ENCODE measurements around the gene BPTF.
"Not testable (repeated sequence)": the region's sequence is repeated elsewhere in the genome, so short reads cannot be mapped to it uniquely, and the experiment has no call there.

The BPTF gene

DNA sequence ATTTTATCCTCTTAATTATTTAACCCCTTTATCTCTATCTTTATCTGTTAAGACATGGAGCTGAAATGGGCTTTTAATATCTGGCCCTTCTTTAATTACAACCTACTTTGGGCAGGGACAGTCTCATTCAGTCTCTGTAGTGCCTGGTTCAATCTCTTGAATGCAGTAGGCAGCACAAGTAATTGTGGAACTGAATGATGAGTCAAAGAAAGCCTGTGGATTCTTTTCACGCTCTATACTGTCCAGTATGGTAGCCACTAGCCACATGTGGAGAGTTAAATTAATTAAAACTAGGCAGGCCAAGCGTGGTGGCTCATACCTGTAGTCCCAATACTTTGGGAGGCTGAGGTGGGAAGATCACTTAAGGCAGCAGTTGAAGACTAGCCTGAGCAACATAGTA is 9.3 kb downstream of the BPTF start:
- WGBS, 2 experiments (ENCODE audit: insufficient coverage in 2 of 2) = 96 to 100% methylated on average over 2 of the region's 2 CpGs
- Histone ChIP-seq H3K9me3 (ENCODE audit: control insufficient read depth, low read length) (no peaks in the 10 kb centered on the region), H3K36me3 (ENCODE audit: control insufficient read depth, insufficient read depth, low read length) (peaks cover 10% of the 10 kb centered on the region), H3K4me3 (ENCODE audit: extremely low read depth, insufficient read depth, low read length, poor library complexity, severe bottlenecking) (no peak overlapping the region), H3K4me1 (ENCODE audit: control insufficient read depth, insufficient read depth, low read length, poor library complexity, severe bottlenecking) (peaks cover 15% of the 10 kb centered on the region), H3K27ac (ENCODE audit: low read depth, low read length, severe bottlenecking) (no peak overlapping the region)

DNA sequence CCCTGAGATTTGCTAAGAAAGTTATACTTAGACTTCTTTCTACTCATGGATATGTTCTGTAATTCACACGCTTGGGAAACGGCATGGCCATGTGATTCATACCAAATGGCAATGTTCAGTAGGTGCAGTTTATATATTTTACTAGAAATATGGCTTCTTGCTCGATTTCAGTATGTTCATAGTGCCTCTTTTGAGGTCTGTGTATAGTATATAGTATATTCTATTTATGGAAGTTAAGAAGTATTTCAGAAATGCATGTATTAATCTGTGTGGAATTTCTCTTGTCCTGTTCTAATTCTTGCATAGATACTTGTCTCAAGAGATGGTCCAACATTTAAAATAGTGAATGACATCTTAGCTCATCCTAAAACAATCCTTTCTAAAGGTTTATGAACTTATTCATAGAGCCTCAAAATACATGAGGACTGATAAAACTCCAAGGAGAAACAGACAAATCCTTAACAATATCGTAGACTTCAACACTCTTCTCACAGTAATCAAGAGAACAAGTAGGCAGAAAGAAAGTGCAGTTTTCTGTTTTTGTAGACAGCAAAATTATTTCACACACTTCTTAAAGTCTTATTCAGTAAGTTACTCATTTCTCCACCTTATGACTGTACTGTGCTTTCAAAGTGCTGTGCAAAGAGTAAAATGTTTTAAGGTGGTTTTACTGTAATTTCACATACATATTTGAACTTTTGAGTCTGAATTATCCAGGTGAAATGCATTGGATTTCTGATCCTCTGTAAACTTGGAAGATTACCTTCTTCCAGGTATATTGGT is 11.1 kb downstream of the BPTF start:
- H3K4me3 ChIP-seq (ENCODE audit: extremely low read depth, insufficient read depth, low read length, poor library complexity, severe bottlenecking) = no peak overlapping the region
- WGBS, 2 experiments (ENCODE audit: insufficient coverage in 2 of 2) = no CpG with 5 or more reads among the region's 4 CpGs
- H3K9me3 ChIP-seq (ENCODE audit: control insufficient read depth, low read length) = no peaks in the 10 kb centered on the region
- peaks cover 10% of the 10 kb centered on the region for H3K36me3 ChIP-seq (ENCODE audit: control insufficient read depth, insufficient read depth, low read length)
- H3K4me1 ChIP-seq (ENCODE audit: control insufficient read depth, insufficient read depth, low read length, poor library complexity, severe bottlenecking) = peaks cover 8% of the 10 kb centered on the region
- H3K27ac ChIP-seq (ENCODE audit: low read depth, low read length, severe bottlenecking) = no peak overlapping the region

DNA sequence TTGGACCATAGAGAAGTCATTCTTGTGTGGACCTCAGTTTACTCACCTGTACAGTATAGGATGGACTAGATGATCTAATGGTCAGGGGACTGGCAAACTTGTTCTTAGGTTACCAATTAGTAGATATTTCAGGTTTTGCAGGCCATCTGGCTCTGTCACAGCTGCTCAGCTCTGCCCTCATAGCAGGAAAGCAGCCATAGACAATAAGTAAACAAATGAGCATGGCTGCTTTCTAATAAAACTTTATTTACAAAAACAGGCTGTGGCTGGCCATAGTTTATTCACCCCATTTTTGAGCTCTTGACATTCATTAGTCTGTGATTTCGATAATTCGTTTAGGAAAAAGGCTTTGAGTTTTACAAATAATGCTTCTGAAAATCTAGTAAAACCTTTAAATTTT is 12.7 kb downstream of the BPTF start:
- peaks cover 5% of the 10 kb centered on the region for H3K36me3 ChIP-seq (ENCODE audit: control insufficient read depth, insufficient read depth, low read length)
- WGBS, 2 experiments (ENCODE audit: insufficient coverage in 2 of 2) = 92% methylated on average over 2 of the region's 2 CpGs; no CpG with 5 or more reads in 1 of the 2 experiments
- H3K4me3 ChIP-seq (ENCODE audit: extremely low read depth, insufficient read depth, low read length, poor library complexity, severe bottlenecking) = no peak overlapping the region
- peaks cover 8% of the 10 kb centered on the region for H3K4me1 ChIP-seq (ENCODE audit: control insufficient read depth, insufficient read depth, low read length, poor library complexity, severe bottlenecking)
- H3K27ac ChIP-seq (ENCODE audit: low read depth, low read length, severe bottlenecking) = no peak overlapping the region
- H3K9me3 ChIP-seq (ENCODE audit: control insufficient read depth, low read length) = no peaks in the 10 kb centered on the region

DNA sequence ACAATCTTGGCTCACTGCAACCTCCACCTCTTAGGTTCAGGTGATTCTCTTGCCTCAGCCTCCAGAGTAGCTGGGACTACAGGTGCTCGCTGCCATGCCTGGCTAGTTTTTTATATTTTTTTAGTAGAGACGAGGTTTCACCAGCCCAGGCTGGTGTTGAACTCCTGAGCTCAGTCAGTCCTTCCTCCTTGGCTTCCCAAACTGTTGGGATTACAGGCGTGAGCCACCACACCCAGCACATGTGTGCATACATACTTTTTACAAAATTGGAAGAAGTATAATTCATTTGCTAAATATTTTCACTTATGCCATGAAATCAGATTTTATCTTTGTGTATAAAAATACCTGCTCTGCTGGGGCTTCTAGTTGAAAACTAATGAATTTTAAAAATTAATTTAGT is 13.2 kb downstream of the BPTF start:
- WGBS, 2 experiments (ENCODE audit: insufficient coverage in 2 of 2) = 92 to 100% methylated on average over 1 to 2 of the region's 3 CpGs
- Histone ChIP-seq H3K27ac (ENCODE audit: low read depth, low read length, severe bottlenecking) (no peak overlapping the region), H3K36me3 (ENCODE audit: control insufficient read depth, insufficient read depth, low read length) (no peaks in the 10 kb centered on the region), H3K4me1 (ENCODE audit: control insufficient read depth, insufficient read depth, low read length, poor library complexity, severe bottlenecking) (peaks cover 8% of the 10 kb centered on the region), H3K9me3 (ENCODE audit: control insufficient read depth, low read length) (no peaks in the 10 kb centered on the region), H3K4me3 (ENCODE audit: extremely low read depth, insufficient read depth, low read length, poor library complexity, severe bottlenecking) (no peak overlapping the region)

DNA sequence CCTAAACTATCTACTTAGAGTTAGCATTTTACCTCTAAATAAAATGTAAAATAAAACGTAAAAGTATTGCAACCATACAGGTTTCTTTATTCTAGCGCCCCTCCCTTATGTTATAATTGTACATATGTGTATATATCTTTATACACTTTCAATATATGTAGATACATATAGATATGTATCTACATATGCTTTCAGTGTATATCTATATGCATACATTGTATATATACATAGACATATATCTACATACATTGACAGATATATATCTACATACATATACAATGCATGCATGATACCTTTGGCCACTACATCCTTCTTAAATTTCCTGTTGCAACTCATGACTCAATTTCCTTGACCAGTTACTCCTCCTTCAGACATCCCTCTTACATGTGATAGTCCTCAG is 16.7 kb downstream of the BPTF start:
- no CpG with 5 or more reads among the region's 2 CpGs for WGBS, 2 experiments (ENCODE audit: insufficient coverage in 2 of 2)
- Histone ChIP-seq H3K9me3 (ENCODE audit: control insufficient read depth, low read length) (no peaks in the 10 kb centered on the region), H3K4me3 (ENCODE audit: extremely low read depth, insufficient read depth, low read length, poor library complexity, severe bottlenecking) (no peak overlapping the region), H3K36me3 (ENCODE audit: control insufficient read depth, insufficient read depth, low read length) (no peaks in the 10 kb centered on the region), H3K4me1 (ENCODE audit: control insufficient read depth, insufficient read depth, low read length, poor library complexity, severe bottlenecking) (no peaks in the 10 kb centered on the region), H3K27ac (ENCODE audit: low read depth, low read length, severe bottlenecking) (no peak overlapping the region)

DNA sequence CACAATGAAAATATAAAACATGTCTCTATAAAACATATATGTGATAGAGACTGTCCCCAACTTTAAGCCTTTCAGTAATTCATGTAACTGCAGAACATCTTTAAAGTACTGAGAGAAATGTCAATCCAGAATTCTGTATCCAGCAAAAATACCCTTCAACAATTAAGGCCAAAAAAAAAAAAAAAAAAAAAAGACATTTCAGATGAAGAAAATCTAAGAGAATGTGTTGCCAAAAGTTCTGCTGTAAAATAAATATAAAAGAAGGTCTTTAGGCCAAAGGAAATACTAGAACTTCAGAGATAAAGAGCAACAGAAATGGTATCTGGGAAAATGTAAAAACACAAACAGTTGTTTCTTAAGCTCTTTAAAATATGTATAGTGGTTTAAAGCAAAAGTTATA is 17.3 kb downstream of the BPTF start:
- no peaks in the 10 kb centered on the region for H3K9me3 ChIP-seq (ENCODE audit: control insufficient read depth, low read length)
- H3K27ac ChIP-seq (ENCODE audit: low read depth, low read length, severe bottlenecking) = no peak overlapping the region
- H3K4me1 ChIP-seq (ENCODE audit: control insufficient read depth, insufficient read depth, low read length, poor library complexity, severe bottlenecking) = no peaks in the 10 kb centered on the region
- no peaks in the 10 kb centered on the region for H3K36me3 ChIP-seq (ENCODE audit: control insufficient read depth, insufficient read depth, low read length)
- no peak overlapping the region for H3K4me3 ChIP-seq (ENCODE audit: extremely low read depth, insufficient read depth, low read length, poor library complexity, severe bottlenecking)

DNA sequence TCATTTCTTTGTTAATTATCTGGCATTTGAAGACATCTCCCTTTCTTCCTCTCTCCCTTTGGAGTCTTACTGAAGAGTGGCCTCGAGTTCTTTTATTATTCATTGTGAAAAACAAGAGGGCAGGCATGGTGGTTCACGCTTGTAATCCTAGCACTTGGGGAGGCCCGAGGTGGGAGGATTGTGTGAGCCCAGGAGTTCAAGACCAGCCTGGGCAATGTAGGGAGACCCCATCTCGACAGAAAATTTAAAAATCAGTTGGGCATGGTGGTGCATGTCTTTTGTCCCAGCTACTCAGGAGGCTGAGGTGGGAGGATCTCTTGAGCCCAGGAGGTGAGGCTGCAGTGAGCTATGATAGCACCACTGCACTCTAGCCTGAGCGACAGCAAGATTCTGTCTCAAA is 20.1 kb downstream of the BPTF start:
- Histone ChIP-seq H3K36me3 (ENCODE audit: control insufficient read depth, insufficient read depth, low read length) (peaks cover 3% of the 10 kb centered on the region), H3K9me3 (ENCODE audit: control insufficient read depth, low read length) (peaks cover 3% of the 10 kb centered on the region), H3K4me1 (ENCODE audit: control insufficient read depth, insufficient read depth, low read length, poor library complexity, severe bottlenecking) (no peaks in the 10 kb centered on the region), H3K4me3 (ENCODE audit: extremely low read depth, insufficient read depth, low read length, poor library complexity, severe bottlenecking) (no peak overlapping the region), H3K27ac (ENCODE audit: low read depth, low read length, severe bottlenecking) (no peak overlapping the region)
- WGBS, 2 experiments (ENCODE audit: insufficient coverage in 2 of 2) = 89 to 95% methylated on average over 3 of the region's 5 CpGs

DNA sequence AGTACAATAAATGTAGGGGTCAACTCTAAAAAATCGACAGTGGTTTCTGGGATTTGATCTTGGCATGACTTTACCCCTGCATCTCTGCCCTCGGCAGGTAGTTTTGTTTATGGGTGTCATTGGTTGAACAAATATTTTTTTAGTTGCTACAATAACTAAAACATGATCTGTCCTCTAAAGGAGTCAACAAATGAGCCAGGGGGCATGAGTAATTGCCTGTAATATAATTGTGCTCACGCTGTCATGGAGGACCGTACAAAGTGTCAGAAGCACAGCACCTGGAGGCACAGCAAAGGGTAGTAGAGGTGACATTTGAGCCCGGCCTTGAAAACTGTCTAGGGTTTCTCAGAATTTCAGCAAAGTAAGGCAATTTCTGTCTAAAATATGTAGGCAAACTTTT is 22.9 kb downstream of the BPTF start:
- not testable (repeated sequence) for H3K4me1 ChIP-seq (ENCODE audit: control insufficient read depth, insufficient read depth, low read length, poor library complexity, severe bottlenecking); H3K4me3 ChIP-seq (ENCODE audit: extremely low read depth, insufficient read depth, low read length, poor library complexity, severe bottlenecking); H3K36me3 ChIP-seq (ENCODE audit: control insufficient read depth, insufficient read depth, low read length); H3K9me3 ChIP-seq (ENCODE audit: control insufficient read depth, low read length); H3K27ac ChIP-seq (ENCODE audit: low read depth, low read length, severe bottlenecking)
- WGBS, 2 experiments (ENCODE audit: insufficient coverage in 2 of 2) = 93 to 97% methylated on average over 3 to 4 of the region's 5 CpGs

DNA sequence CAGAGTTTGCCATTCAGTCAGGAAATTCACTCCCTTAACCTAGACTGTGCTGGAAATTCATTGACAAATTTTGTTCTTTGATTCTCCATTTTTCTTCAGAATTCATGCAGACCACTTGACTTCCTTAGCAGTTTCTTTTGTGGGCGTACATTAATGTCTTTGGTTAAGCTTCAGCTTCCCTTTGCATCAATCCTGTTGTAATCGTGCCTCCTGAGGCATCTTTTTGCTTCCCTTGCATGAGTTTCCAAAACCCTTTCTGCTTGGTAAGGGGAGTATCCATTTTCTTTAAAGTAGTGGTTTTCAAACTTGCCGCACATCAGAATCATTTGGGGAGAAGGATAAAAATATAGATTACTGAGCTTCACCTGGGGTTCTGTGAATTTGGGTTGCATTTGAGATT is 23.5 kb downstream of the BPTF start:
- H3K4me3 ChIP-seq (ENCODE audit: extremely low read depth, insufficient read depth, low read length, poor library complexity, severe bottlenecking); H3K27ac ChIP-seq (ENCODE audit: low read depth, low read length, severe bottlenecking); H3K9me3 ChIP-seq (ENCODE audit: control insufficient read depth, low read length); H3K4me1 ChIP-seq (ENCODE audit: control insufficient read depth, insufficient read depth, low read length, poor library complexity, severe bottlenecking); H3K36me3 ChIP-seq (ENCODE audit: control insufficient read depth, insufficient read depth, low read length): not testable (repeated sequence)
- 92 to 100% methylated on average over 1 to 2 of the region's 3 CpGs for WGBS, 2 experiments (ENCODE audit: insufficient coverage in 2 of 2)

DNA sequence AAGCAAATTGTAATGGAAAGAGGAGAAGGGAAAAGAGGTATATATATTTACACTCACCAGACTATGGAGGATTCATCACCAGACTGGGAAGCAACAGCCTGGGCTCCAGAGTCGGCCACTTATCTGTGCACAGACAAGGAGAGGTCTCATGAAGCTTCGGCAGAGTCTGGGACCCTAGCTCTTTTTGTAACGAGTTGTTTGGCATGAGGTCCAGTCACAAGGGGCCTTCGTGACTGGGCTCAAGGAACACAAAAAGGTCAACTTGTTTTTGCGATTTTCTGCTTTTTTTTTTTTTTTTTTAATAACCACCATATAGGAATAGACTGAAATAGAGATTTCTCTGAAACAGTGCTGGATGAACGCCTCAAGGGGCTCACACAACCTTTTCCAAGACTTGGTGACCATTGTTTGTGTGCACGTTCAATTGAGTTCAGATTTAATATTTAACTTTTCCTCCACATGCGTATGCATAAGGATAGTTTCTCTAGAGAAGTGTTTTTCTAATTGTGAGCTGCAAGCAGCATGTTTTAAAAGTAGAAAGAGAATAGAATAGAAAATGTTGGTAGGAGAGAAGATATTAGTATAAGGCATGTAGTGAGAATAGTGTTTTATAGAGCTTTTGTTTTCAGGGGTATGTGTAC is 25.8 kb downstream of the BPTF start:
- Histone ChIP-seq H3K27ac (ENCODE audit: low read depth, low read length, severe bottlenecking) (no peak overlapping the region), H3K36me3 (ENCODE audit: control insufficient read depth, insufficient read depth, low read length) (peaks cover 22% of the 10 kb centered on the region), H3K9me3 (ENCODE audit: control insufficient read depth, low read length) (peaks cover 3% of the 10 kb centered on the region), H3K4me3 (ENCODE audit: extremely low read depth, insufficient read depth, low read length, poor library complexity, severe bottlenecking) (no peak overlapping the region), H3K4me1 (ENCODE audit: control insufficient read depth, insufficient read depth, low read length, poor library complexity, severe bottlenecking) (no peaks in the 10 kb centered on the region)
- WGBS, 2 experiments (ENCODE audit: insufficient coverage in 2 of 2) = 86 to 94% methylated on average over 5 of the region's 8 CpGs

DNA sequence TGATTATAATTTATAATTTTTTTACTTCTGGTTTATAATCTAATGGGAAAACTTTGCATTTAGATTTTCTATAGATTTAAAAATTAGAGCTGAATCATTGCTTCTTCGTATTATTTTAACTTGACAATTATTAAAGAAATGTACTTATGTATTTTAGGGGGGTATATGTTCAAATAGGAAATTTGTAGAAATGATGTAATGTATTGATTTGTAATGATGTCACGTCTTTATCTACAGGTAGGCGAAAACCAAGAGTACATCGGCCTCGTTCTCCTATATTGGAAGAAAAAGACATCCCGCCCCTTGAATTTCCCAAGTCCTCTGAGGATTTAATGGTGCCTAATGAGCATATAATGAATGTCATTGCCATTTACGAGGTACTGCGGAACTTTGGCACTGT is 28.4 kb downstream of the BPTF start:
- WGBS, 2 experiments (ENCODE audit: insufficient coverage in 2 of 2) = 94 to 96% methylated on average over 7 of the region's 8 CpGs

More for the DNA sequence above, 28.4 kb downstream of the BPTF start:
- Histone ChIP-seq H3K9me3 (ENCODE audit: control insufficient read depth, low read length) (peaks cover 3% of the 10 kb centered on the region), H3K27ac (ENCODE audit: low read depth, low read length, severe bottlenecking) (no peak overlapping the region), H3K4me3 (ENCODE audit: extremely low read depth, insufficient read depth, low read length, poor library complexity, severe bottlenecking) (no peak overlapping the region), H3K4me1 (ENCODE audit: control insufficient read depth, insufficient read depth, low read length, poor library complexity, severe bottlenecking) (no peaks in the 10 kb centered on the region), H3K36me3 (ENCODE audit: control insufficient read depth, insufficient read depth, low read length) (peaks cover 22% of the 10 kb centered on the region)
